Endometrium (tissue), 2 donors: ENCODE results near the gene CALHM6.
"Not testable (repeated sequence)": the region's sequence is repeated elsewhere in the genome, so short reads cannot be mapped to it uniquely, and the experiment has no call there.

Source experiments
- FAIRE-seq: peaks from 2 replicates; lab custom pipeline; 2012; peaks lifted over from hg19 to GRCh38; lab: Jason Lieb, UNC
- donor health status: control.
- donor health status: control.

Gene CALHM6

DNA sequence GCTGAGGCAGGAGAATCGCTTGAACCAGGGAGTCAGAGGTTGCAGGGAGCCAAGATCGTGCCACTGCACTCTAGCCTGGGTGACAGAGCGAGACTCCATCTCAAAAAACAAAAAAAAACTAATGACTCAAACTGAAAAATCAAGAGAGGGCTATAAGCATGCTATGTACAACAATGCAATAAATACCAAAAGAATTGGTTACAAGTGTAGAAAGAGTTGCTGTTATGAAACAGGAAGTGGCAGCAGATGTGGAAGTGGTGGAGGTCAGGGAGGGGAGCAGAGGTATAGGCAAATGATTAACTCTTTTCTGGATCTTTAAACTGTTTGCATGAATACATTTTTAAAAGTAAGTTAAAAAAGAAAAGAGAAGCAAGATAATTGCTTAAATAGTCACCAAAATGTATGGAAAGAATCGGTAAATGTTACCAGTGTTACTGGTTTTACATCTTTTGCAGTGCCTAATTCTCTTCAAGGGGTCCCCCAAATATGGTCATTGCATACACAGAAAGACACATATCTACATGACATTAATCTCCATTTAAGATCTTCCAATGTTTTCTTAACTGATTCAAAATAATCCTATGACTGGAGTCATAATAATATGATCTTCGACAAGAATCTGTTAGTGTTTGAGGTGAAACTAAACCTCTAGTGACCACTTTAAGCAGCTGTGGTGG, 15.0 kb downstream of the CALHM6 start:
- no peak for FAIRE-seq

- no peak for FAIRE-seq
Observed at GRCh38 chr6:116482780-116483179, 21.6 kb downstream of the CALHM6 start.

DNA sequence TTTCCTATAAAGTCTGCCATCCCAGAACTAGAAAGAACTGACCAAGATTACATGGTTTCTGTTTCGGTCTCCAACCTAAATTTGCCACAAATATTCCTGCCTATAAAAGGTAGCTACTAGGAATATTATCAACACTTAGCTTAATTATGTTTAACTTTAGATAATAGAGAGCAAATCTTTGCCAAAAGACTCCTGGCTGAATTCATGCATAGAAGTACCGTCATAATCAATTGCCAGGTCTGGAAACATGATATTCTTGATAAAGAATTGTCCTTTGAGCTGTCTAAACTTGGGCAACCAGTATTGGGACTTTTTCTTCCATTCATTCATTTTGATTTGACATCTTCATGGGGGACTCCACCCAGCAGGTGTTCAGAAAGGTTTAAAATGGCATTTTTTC, 22.4 kb downstream of the CALHM6 start:
- FAIRE-seq: no peak

- FAIRE-seq: no peak
Observed at GRCh38 chr6:116485559-116486184, 24.5 kb downstream of the CALHM6 start.

DNA sequence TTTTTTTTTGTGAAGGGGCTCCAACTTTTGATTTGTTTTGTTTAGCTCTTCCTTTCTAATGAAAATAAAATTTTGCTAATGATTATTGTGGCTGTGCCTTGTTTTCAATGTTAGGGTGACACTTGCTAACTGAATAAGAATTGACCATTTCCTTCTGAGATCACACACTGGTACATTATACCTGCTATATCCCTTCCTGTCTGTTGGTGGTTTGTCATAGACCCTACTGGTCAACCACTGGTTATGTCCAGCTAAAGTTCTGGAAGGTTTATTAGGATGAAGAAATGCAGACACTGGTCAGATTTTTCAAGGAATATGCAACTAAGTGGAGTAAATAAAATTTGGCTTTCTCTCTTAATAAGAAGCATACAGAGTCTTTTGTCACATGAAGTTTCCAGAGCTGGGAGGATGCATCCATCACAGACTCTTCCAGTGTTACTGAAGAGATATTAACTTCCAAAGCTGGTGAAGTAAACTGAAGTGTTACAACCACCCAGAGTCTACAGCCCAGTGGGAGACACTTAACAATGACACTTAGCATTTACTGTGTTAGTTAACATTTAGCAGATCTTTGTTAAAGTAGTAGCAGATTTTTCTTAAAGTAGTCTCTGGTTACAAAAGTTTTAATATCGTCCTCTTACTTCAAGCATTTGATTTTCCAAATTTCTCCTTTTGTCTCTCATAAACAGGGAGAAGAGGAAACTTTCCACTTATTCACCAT, 30.6 kb downstream of the CALHM6 start:
- FAIRE-seq: no peak

- no peak for FAIRE-seq
Observed at GRCh38 chr6:116492331-116493067, 31.3 kb downstream of the CALHM6 start.

- FAIRE-seq: not testable (repeated sequence)
Observed at GRCh38 chr6:116495161-116495560, 34.0 kb downstream of the CALHM6 start.

DNA sequence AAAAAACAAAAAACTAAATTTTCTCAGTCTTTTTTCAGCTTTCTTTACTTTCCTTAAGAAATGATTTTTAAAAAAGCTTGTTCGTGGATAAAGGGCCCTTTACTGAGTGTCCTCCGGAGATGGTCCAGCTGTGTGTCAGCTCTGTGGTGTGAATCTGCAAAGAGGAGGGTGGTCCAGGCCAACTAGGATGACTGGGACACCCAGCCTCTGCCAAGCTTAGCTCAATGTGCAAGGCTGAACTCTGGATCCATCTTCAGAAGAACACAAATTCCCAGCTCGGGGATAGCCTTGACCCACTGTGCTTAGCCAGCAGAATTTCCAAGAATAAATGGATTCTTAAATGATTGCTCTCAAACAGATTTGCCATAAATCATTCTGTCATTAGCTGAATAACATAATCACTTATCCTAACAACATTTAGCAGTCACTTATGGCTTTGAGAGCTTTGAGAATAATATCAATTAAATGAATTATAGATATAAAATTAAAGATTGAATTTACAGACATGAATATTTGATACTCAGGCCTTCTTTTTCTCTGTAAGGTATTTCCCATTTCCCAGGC, 36.0 kb downstream of the CALHM6 start:
- no peak for FAIRE-seq

- no peak for FAIRE-seq
Observed at GRCh38 chr6:116500969-116501433, 39.8 kb downstream of the CALHM6 start.

- FAIRE-seq: no peak
Observed at GRCh38 chr6:116507324-116507723, 46.1 kb downstream of the CALHM6 start.

GRCh38 chr6:116508527-116508926, 47.4 kb downstream of the CALHM6 start:
- FAIRE-seq: no peak

DNA sequence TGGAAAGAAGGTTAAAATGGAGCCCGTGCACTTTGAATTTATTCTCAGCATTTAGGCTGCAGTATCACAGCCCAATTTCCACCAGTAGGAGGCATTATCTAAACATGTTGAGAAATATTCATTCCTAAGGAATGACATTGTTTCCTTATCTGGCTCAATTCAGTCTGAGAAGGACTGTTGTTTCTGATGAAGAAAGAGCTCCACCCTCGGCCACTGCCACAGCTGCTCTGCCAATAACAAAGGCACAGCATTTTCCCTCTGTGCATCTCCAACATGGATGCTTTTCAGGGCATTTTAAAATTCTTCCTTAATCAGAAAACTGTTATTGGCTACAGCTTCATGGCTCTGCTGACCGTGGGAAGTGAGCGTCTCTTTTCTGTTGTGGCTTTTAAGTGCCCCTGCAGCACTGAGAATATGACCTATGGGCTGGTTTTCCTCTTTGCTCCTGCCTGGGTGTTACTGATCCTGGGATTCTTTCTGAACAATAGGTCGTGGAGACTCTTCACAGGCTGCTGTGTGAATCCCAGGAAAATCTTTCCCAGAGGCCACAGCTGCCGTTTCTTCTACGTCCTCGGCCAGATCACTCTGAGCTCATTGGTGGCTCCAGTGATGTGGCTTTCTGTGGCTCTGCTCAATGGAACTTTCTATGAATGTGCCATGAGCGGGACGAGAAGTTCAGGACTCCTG, 50.4 kb downstream of the CALHM6 start, which contains the start of gene CALHM5:
TSS of gene CALHM5 (plus strand) at position 216 of the 687 bp plus-strand sequence. CDS start at position 274, 58 bp downstream.
- no peak for FAIRE-seq

DNA sequence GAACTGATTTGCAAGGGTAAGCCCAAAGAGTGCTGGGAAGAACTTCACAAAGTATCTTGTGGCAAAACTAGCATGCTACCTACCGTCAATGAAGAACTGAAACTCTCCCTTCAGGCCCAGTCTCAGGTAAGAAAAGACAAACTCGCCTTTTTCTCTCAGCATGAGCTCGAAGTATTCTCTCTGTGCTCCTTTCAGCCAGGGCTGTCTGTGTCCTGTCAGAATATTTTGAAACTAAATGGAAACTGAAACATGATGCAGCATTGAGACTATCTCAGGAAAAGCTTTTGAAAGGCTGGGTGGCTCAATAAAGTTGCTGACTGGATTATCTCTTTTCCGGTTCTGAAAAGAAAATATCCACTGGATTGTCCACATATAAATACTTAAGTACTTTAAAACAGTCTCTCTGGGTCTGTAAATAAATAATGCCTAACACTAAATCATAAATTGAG, 51.0 kb downstream of the CALHM6 start:
- FAIRE-seq: no peak

- no peak for FAIRE-seq
Observed at GRCh38 chr6:116512734-116513133, 51.6 kb downstream of the CALHM6 start.
